Duodenal mucosa (tissue), 2 donors: Measurements from ENCODE around the gene BRME1.

Source experiments
- H3K27ac ChIP-seq: one replicate; pipeline ENCODE4 v1.7.0; 2013; ENCODE audit warnings: low read depth, low read length
- H3K27me3 ChIP-seq, 2 donors: one replicate each; pipeline ENCODE4 v1.7.0; 2013; ENCODE audit warnings: low read length in 2 of 2, control low read depth in 1 of 2; ENCODE audit not compliant: insufficient read depth in 2 of 2, control insufficient read depth in 1 of 2
- H3K36me3 ChIP-seq, 2 donors: one replicate each; pipeline ENCODE4 v1.7.0; 2013; ENCODE audit warnings: low read length in 2 of 2, control low read depth in 1 of 2; ENCODE audit not compliant: insufficient read depth in 2 of 2, control insufficient read depth in 1 of 2
- H3K4me1 ChIP-seq, 2 donors: one replicate each; pipeline ENCODE4 v1.7.0; 2013; ENCODE audit warnings: low read length in 2 of 2, control low read depth in 1 of 2; ENCODE audit not compliant: insufficient read depth in 2 of 2, control insufficient read depth in 1 of 2
- H3K4me3 ChIP-seq, 2 donors: one replicate each; pipeline ENCODE4 v1.7.0; 2013; ENCODE audit warnings: low read length in 2 of 2, low read depth in 1 of 2
- H3K9ac ChIP-seq, 2 donors: one replicate each; pipeline ENCODE4 v1.7.0; 2013; ENCODE audit warnings: low read length in 2 of 2, low read depth in 1 of 2
- H3K9me3 ChIP-seq, 2 donors: one replicate each; pipeline ENCODE4 v1.7.0; 2013; ENCODE audit warnings: low read length in 2 of 2, control low read depth in 1 of 2; ENCODE audit not compliant: control insufficient read depth in 1 of 2

BRME1 gene

DNA sequence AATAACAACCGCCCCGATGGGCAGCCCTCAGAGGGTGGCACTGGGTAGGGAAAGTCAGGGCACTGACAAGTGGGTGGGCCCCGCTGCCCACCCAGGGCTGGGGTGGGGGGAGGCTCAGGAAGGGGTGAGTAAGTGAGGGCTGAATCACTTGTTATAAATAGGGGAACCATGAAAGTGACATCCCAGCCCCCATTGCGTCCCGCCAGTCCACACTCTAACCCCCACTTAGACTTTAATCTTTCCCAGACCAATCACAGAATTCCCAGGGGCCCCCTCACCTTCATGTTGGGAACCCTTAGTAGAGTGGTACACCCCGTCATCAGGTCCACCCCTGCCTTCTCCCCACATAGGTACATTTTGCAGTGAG is 66.0 kb downstream of the BRME1 start:
- Histone ChIP-seq H3K27me3 (no peaks in the 10 kb centered on the region), H3K9ac (peak overlapping the region; percentile 83 to 88), H3K4me1 (peaks cover 50 to 72% of the 10 kb centered on the region in 2 donors), H3K9me3 (no peaks in the 10 kb centered on the region), H3K4me3 (peak overlapping the region; percentile 79 to 88), H3K27ac (peak overlapping the region; percentile 97), H3K36me3 (peaks cover 0 to 9% of the 10 kb centered on the region in 2 donors)

- peaks cover 0 to 9% of the 10 kb centered on the region in 2 donors for H3K36me3 ChIP-seq
- H3K9ac ChIP-seq, result peak overlapping the region; percentile 83 to 88
- peak overlapping the region; percentile 97 for H3K27ac ChIP-seq
- H3K27me3 ChIP-seq, result no peaks in the 10 kb centered on the region
- peak overlapping the region; percentile 79 to 88 for H3K4me3 ChIP-seq
- H3K4me1 ChIP-seq, result peaks cover 52 to 73% of the 10 kb centered on the region in 2 donors
- no peaks in the 10 kb centered on the region for H3K9me3 ChIP-seq
Observed at GRCh38 chr19:13839130-13839937, 66.6 kb downstream of the BRME1 start.

DNA sequence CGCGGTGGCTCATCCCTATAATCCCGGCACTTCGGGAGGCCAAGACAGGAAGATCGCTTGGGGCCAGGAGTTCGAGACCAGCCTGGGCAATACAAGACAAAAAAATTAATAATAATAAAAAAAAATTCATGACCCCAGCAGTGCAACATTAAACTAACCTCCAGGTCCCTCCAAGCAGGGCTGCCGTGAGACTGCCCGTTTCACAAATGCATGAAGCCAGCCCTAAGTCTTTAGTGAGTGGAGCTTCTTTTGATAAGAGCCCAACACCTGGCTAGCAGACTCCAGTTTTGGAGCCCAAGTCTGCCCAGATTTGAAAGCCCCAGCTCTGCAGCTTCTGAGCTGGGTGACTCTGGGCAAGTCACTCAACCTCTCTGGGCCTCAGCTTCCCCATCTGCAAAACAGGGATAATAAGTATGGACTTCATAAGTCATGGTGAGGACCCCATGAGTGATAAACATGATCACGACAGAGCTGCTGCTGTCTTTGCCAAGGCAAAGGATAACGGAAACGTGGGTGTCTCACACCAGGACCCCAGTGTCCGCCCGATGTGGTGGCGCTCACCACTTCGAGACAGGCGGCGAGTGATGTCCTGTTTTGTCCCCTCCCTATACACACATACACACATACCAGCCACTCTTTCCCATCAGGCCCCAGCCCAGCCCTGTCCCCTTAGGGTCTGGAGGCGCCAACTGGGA is 67.3 kb downstream of the BRME1 start:
- no peaks in the 10 kb centered on the region for H3K27me3 ChIP-seq
- H3K4me3 ChIP-seq, result peak overlapping the region; percentile 79 to 88
- H3K27ac ChIP-seq, result peak overlapping the region; percentile 97
- H3K4me1 ChIP-seq, result peaks cover 54 to 74% of the 10 kb centered on the region in 2 donors
- H3K36me3 ChIP-seq, result peaks cover 0 to 9% of the 10 kb centered on the region in 2 donors
- no peaks in the 10 kb centered on the region for H3K9me3 ChIP-seq
- peak overlapping the region; percentile 79 to 88 for H3K9ac ChIP-seq

DNA sequence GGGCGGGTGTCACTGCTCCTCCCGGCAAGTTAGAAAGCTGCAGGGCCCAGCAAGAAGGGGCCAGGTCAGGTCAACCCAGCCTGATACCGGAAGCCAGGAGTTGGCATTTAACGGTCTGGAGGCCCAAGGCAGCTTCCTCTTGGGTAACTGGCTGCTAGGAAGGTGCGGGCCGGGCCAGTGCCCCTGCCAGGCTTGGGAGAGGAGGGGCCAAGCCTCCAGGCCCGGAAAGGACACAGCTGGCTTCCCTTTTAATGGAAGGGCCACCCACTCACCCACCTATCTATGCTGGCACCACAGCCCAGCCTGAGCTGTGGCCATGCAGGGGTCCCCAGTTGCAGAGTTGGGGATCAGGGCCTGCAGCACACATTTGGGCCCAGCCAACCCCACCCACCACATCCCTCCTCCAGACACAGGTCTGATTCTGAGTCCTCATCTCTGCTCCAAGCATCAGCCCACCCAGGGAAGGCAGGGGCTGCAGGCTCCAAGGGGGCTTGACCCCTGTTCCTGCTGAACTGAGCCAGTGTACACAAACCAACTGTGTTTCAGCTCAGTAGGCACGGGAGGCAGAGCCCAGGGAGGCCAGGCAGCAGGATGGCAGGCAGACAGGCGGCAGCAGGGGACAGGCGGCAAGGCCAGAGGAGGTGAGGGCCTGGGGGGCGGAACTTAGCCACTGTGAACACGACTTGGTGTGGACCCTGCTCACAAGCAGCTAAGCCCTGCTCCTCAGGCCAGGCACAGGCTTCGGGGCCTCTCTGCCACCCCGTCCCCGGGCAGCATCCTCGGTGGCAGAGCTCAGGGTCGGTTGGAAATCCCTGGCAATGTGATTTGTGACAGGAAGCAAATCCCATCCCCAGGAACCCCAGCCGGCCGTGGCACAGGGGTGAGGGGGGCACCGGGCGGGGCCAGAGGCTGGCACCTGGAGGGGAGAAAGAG is 69.9 kb downstream of the BRME1 start:
- Histone ChIP-seq H3K27me3 (no peaks in the 10 kb centered on the region), H3K36me3 (peaks cover 0 to 9% of the 10 kb centered on the region in 2 donors), H3K27ac (peak overlapping the region; percentile 58), H3K9ac (peak overlapping the region in 1 of 2 donors; percentile 18), H3K4me1 (peaks cover 38 to 64% of the 10 kb centered on the region in 2 donors), H3K4me3 (peak overlapping the region in 1 of 2 donors; percentile 32), H3K9me3 (no peaks in the 10 kb centered on the region)

- Histone ChIP-seq H3K9me3 (no peaks in the 10 kb centered on the region), H3K36me3 (peaks cover 0 to 12% of the 10 kb centered on the region in 2 donors), H3K9ac (peak overlapping the region; percentile 40 to 61), H3K4me1 (peaks cover 25 to 49% of the 10 kb centered on the region in 2 donors), H3K27ac (peak overlapping the region; percentile 68), H3K27me3 (no peaks in the 10 kb centered on the region), H3K4me3 (peak overlapping the region; percentile 58 to 80)
Observed at GRCh38 chr19:13834244-13835069, 71.5 kb downstream of the BRME1 start.

GRCh38 chr19:13833330-13834243 is 72.3 kb downstream of the BRME1 start:
- Histone ChIP-seq H3K27me3 (no peaks in the 10 kb centered on the region), H3K9ac (peak overlapping the region; percentile 61 to 79), H3K4me1 (peaks cover 17 to 40% of the 10 kb centered on the region in 2 donors), H3K4me3 (peak overlapping the region; percentile 73 to 80), H3K9me3 (no peaks in the 10 kb centered on the region), H3K36me3 (peaks cover 0 to 12% of the 10 kb centered on the region in 2 donors), H3K27ac (peak overlapping the region; percentile 68)
